ENCODE measurements around the gene KCTD20. TPM values are rescaled to one million over a fixed set of nuclear protein-coding genes. Genes with fewer than 3 reads are reported as not detected.

The KCTD20 gene
- total RNA-seq, 1 donor from 2014 or later, result 89.1 TPM

- H3K27ac Mint-ChIP-seq (ENCODE audit: unreplicated experiment), result no peak overlapping the region
- no peak for DNase-seq (ENCODE audit: low spot score)
- peaks cover 3% of the 10 kb centered on the region for H3K9me3 Mint-ChIP-seq (ENCODE audit: low read depth)
- no peaks in the 10 kb centered on the region for H3K36me3 Mint-ChIP-seq (ENCODE audit: low read depth)
- no peaks in the 10 kb centered on the region for H3K27me3 Mint-ChIP-seq (ENCODE audit: low read depth)
- H3K4me1 Mint-ChIP-seq (ENCODE audit: low read depth), result peaks cover 22% of the 10 kb centered on the region
- no peak for TF ChIP-seq CTCF (IDR thresholded peaks at IDR 0.05)
- H3K4me3 Mint-ChIP-seq (ENCODE audit: unreplicated experiment), result no peak overlapping the region
Observed at GRCh38 chr6:36460916-36461315, 18.1 kb downstream of the KCTD20 start.

- Mint-ChIP-seq H3K9me3 (ENCODE audit: low read depth) (peaks cover 3% of the 10 kb centered on the region), H3K27me3 (ENCODE audit: low read depth) (no peaks in the 10 kb centered on the region), H3K36me3 (ENCODE audit: low read depth) (no peaks in the 10 kb centered on the region), H3K27ac (ENCODE audit: unreplicated experiment) (peak overlapping the region; percentile 23), H3K4me3 (ENCODE audit: unreplicated experiment) (no peak overlapping the region), H3K4me1 (ENCODE audit: low read depth) (peaks cover 22% of the 10 kb centered on the region)
- DNase-seq (ENCODE audit: low spot score), result no peak
- TF ChIP-seq CTCF (IDR thresholded peaks at IDR 0.05), result no peak
Observed at GRCh38 chr6:36461646-36462045, 18.8 kb downstream of the KCTD20 start.

- Mint-ChIP-seq H3K4me3 (ENCODE audit: unreplicated experiment) (no peak overlapping the region), H3K4me1 (ENCODE audit: low read depth) (peaks cover 22% of the 10 kb centered on the region), H3K27me3 (ENCODE audit: low read depth) (no peaks in the 10 kb centered on the region), H3K27ac (ENCODE audit: unreplicated experiment) (peak overlapping the region; percentile 25), H3K36me3 (ENCODE audit: low read depth) (no peaks in the 10 kb centered on the region), H3K9me3 (ENCODE audit: low read depth) (peaks cover 3% of the 10 kb centered on the region)
- no peak for DNase-seq (ENCODE audit: low spot score)
- TF ChIP-seq CTCF (IDR thresholded peaks at IDR 0.05), result no peak
Observed at GRCh38 chr6:36463676-36464075, 20.9 kb downstream of the KCTD20 start.

- no peak for DNase-seq (ENCODE audit: low spot score)
- H3K27ac Mint-ChIP-seq (ENCODE audit: unreplicated experiment), result peak overlapping the region; percentile 25
- no peaks in the 10 kb centered on the region for H3K36me3 Mint-ChIP-seq (ENCODE audit: low read depth)
- no peak overlapping the region for H3K4me3 Mint-ChIP-seq (ENCODE audit: unreplicated experiment)
- no peak for TF ChIP-seq CTCF (IDR thresholded peaks at IDR 0.05)
- no peaks in the 10 kb centered on the region for H3K27me3 Mint-ChIP-seq (ENCODE audit: low read depth)
- H3K4me1 Mint-ChIP-seq (ENCODE audit: low read depth), result peaks cover 25% of the 10 kb centered on the region
- H3K9me3 Mint-ChIP-seq (ENCODE audit: low read depth), result peaks cover 3% of the 10 kb centered on the region
Observed at GRCh38 chr6:36464233-36464632, 21.4 kb downstream of the KCTD20 start.

- no peak overlapping the region for H3K27ac Mint-ChIP-seq (ENCODE audit: unreplicated experiment)
Observed at GRCh38 chr6:36467625-36468024, 24.8 kb downstream of the KCTD20 start.

More at GRCh38 chr6:36467625-36468024, 24.8 kb downstream of the KCTD20 start:
- no peaks in the 10 kb centered on the region for H3K27me3 Mint-ChIP-seq (ENCODE audit: low read depth)
- no peak for TF ChIP-seq CTCF (IDR thresholded peaks at IDR 0.05)
- H3K9me3 Mint-ChIP-seq (ENCODE audit: low read depth), result peaks cover 1% of the 10 kb centered on the region
- peaks cover 24% of the 10 kb centered on the region for H3K4me1 Mint-ChIP-seq (ENCODE audit: low read depth)
- no peak for DNase-seq (ENCODE audit: low spot score)
- H3K4me3 Mint-ChIP-seq (ENCODE audit: unreplicated experiment), result no peak overlapping the region
- H3K36me3 Mint-ChIP-seq (ENCODE audit: low read depth), result peaks cover 6% of the 10 kb centered on the region

Data from chondrocyte (in vitro differentiated cells).